GM10266 (cell line): ENCODE measurements around the gene ARHGEF16.

Experiments used
- DNase-seq: peaks from one replicate; pipeline ENCODE4 v3.0.0; 2012; ENCODE audit errors: extremely low spot score
- CTCF ChIP-seq: IDR thresholded peaks from 2 replicates; pipeline ENCODE4 v1.5.1; 2012; ENCODE audit warnings: mild to moderate bottlenecking, low read depth; ENCODE audit not compliant: control insufficient read depth, insufficient read depth; ENCODE audit errors: missing control alignments

The ARHGEF16 gene

GRCh38 chr1:3457910-3458883 is 3.7 kb downstream of the ARHGEF16 start:
- TF ChIP-seq CTCF = no peak
- no peak for DNase-seq

- no peak for DNase-seq
- no peak for TF ChIP-seq CTCF
Observed at GRCh38 chr1:3459051-3459908, 4.8 kb downstream of the ARHGEF16 start.

- no peak for DNase-seq
- no peak for TF ChIP-seq CTCF
Observed at GRCh38 chr1:3459940-3460671, 5.6 kb downstream of the ARHGEF16 start.

GRCh38 chr1:3460672-3461131 is 6.2 kb downstream of the ARHGEF16 start:
- no peak for TF ChIP-seq CTCF
- DNase-seq = no peak

- no peak for TF ChIP-seq CTCF
Observed at GRCh38 chr1:3461238-3461933, 6.9 kb downstream of the ARHGEF16 start.

GRCh38 chr1:3461934-3462275 is 7.4 kb downstream of the ARHGEF16 start:
- no peak for DNase-seq
- TF ChIP-seq CTCF = no peak

More at GRCh38 chr1:3461238-3461933, 6.9 kb downstream of the ARHGEF16 start:
- no peak for DNase-seq
